Smooth muscle cell (in vitro differentiated cells): ENCODE data around the gene FTCDNL1. TPM values are rescaled to one million over a fixed set of nuclear protein-coding genes. Genes with fewer than 3 reads are reported as not detected.
A peak's percentile ranks its signal among the peaks of the same experiment; 100 is the strongest.

Experiments used
- DNase-seq: peaks from one replicate; lab custom pipeline; 2025; ENCODE audit not compliant: unreplicated experiment; lab: John Stamatoyannopoulos, UW
- H2AFZ ChIP-seq: fragments of 200-600 bp; sonication (generic); 2 replicates; pipeline ENCODE4 v1.6.0; 2016; ENCODE audit warnings: antibody characterized with exemption, low read depth, mild to moderate bottlenecking
- H3F3A ChIP-seq: fragments of 200-600 bp; sonication (generic); 2 replicates; pipeline ENCODE4 v1.6.0; 2017; ENCODE audit warnings: antibody characterized with exemption, low read depth
- H3K27ac ChIP-seq: fragments of 200-600 bp; sonication (generic); 2 replicates; pipeline ENCODE4 v1.5.1; 2016; ENCODE audit warnings: low read depth, mild to moderate bottlenecking
- H3K27me3 ChIP-seq: fragments of 200-600 bp; sonication (generic); 2 replicates; pipeline ENCODE4 v1.6.1; 2016; ENCODE audit warnings: low read depth, mild to moderate bottlenecking
- H3K36me3 ChIP-seq: fragments of 200-600 bp; sonication (generic); 2 replicates; pipeline ENCODE4 v1.5.1; 2016; ENCODE audit warnings: low read depth
- H3K4me1 ChIP-seq: fragments of 200-600 bp; sonication (generic); 2 replicates; pipeline ENCODE4 v1.5.1; 2016; ENCODE audit warnings: low read depth
- H3K4me2 ChIP-seq: fragments of 200-600 bp; sonication (generic); 2 replicates; pipeline ENCODE4 v1.6.0; 2016; ENCODE audit warnings: mild to moderate bottlenecking
- H3K4me3 ChIP-seq: fragments of 200-600 bp; sonication (generic); 2 replicates; pipeline ENCODE4 v1.5.1; 2016; ENCODE audit warnings: mild to moderate bottlenecking
- H3K79me2 ChIP-seq: fragments of 200-600 bp; sonication (generic); 2 replicates; pipeline ENCODE4 v1.6.0; 2016; ENCODE audit warnings: low read depth, mild to moderate bottlenecking
- H3K9ac ChIP-seq: fragments of 200-600 bp; sonication (generic); 2 replicates; pipeline ENCODE4 v1.6.0; 2016; ENCODE audit warnings: low read depth
- H3K9me3 ChIP-seq: fragments of 200-600 bp; sonication (generic); replicated peaks from 2 replicates; pipeline ENCODE4 v1.5.1; 2016; ENCODE audit warnings: low read depth
- H4K20me1 ChIP-seq: fragments of 200-600 bp; sonication (generic); 2 replicates; pipeline ENCODE4 v1.6.0; 2016; ENCODE audit warnings: low read depth
- CTCF ChIP-seq: fragments of 200-600 bp; sonication (generic); IDR thresholded peaks from 2 replicates; pipeline ENCODE4 v1.5.1; 2017; ENCODE audit warnings: borderline replicate concordance, mild to moderate bottlenecking, antibody characterized with exemption; ENCODE audit not compliant: insufficient read depth, poor library complexity, severe bottlenecking
- WGBS: methylation state at CpG from one replicate; pipeline ENCODE4 v1.1.7; 2016; ENCODE audit warnings: low lambda C conversion rate; 5-methylcytosine and 5-hydroxymethylcytosine counted together
- polyA plus RNA-seq: library from polyadenylated mRNA; unstranded; fragments of >200 nt; fragmentation: Nextera tagmentation; extraction: Ambion mirVana; gene quantifications from 2 replicates; pipeline ENCODE4 v1.2.1, GENCODE V29; 2016
- total RNA-seq: library from RNA; depleted of rRNA; stranded (reverse); fragments of >200 nt; gene quantifications from 2 replicates; pipeline ENCODE4 v1.2.3, GENCODE V29; 2014

Gene FTCDNL1
- total and polyA plus RNA-seq, 2 experiments from 2014 or later, result 0.66 TPM; not detected in 1

DNA sequence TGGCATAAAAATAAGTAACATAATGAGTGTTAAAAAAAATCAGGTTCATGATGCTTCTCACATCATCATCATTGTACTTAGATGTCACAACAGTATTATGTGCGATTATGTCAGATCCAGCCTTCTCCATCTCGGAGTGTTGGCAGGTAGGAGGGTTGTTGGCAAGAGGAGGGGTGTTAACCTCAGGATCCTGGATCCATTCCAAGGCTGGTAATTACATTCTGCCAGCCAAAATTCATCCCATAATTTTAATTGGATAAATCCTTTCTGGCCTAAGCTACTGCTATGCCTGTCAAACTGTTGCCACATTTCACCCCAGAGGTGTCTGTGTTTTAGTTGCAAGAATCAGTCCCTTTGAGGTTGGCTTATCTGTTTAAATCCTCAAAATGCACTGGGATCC, 891 bp upstream of the FTCDNL1 start:
- 93% methylated on average over 2 of the region's 2 CpGs for WGBS
- Histone ChIP-seq H3F3A (no peaks in the 10 kb centered on the region), H4K20me1 (no peaks in the 10 kb centered on the region), H3K4me1 (peaks cover 5% of the 10 kb centered on the region), H3K27ac (no peak overlapping the region), H3K79me2 (no peaks in the 10 kb centered on the region), H3K9ac (no peak overlapping the region), H3K4me3 (no peak overlapping the region), H3K9me3 (no peaks in the 10 kb centered on the region), H2AFZ (no peak overlapping the region), H3K27me3 (peaks cover 79% of the 10 kb centered on the region), H3K36me3 (no peaks in the 10 kb centered on the region), H3K4me2 (no peak overlapping the region)
- no peak for DNase-seq
- TF ChIP-seq CTCF, result no peak

DNA sequence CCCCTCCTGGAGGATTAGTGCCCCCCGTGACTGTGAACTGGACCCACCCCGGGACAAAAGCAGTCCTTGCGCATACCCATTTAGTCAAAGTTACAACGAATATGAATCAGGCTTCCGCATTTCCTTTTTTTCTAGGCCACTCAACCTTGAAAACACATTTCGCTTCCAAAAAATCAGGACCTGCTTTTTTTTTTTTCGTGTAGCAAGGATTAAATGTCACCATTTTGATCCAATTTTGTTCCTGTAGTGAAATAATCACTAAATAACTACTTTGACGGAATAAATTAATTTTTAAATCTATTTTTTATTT, 464 bp upstream of the FTCDNL1 start:
- Histone ChIP-seq H3K4me3 (peak overlapping the region; percentile 71), H2AFZ (peak overlapping the region; percentile 95), H3K4me2 (peak overlapping the region; percentile 98), H3K9me3 (no peaks in the 10 kb centered on the region), H3K79me2 (no peaks in the 10 kb centered on the region), H3K36me3 (no peaks in the 10 kb centered on the region), H3K9ac (peak overlapping the region; percentile 33), H3F3A (no peaks in the 10 kb centered on the region), H3K27me3 (peaks cover 80% of the 10 kb centered on the region), H3K27ac (no peak overlapping the region), H3K4me1 (peaks cover 5% of the 10 kb centered on the region), H4K20me1 (no peaks in the 10 kb centered on the region)
- no peak for TF ChIP-seq CTCF
- no peak for DNase-seq
- WGBS, result 26% methylated on average over 8 of the region's 8 CpGs

DNA sequence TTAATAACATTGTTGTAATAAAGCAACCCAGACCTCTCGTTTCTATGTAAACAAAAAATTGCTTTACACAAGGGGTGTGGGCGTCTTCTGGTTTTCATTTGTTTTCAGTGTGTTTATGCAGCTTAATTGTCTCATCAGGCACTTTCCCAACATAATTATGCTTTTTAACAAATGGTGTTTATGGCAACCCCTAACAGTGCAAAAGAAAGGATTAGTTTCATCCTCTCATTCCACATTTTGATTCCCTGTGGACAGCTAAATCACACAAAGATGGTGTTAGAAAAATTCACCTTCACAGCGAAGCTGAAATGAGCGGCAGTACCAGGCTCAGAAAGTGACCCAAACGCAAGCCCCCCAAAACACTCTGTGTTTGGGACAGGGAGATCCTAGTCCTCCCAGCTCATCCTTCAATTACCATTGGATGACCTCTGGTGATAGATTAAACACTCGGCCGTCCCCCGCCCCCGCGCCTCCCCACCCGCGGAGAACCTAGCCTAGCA, 724 bp downstream of the FTCDNL1 start:
- H3K9me3 ChIP-seq, result no peaks in the 10 kb centered on the region
- H3F3A ChIP-seq, result no peaks in the 10 kb centered on the region
- no peak for TF ChIP-seq CTCF
- peak overlapping the region; percentile 75 for H2AFZ ChIP-seq
- peak overlapping the region; percentile 98 for H3K4me2 ChIP-seq
- no peaks in the 10 kb centered on the region for H3K79me2 ChIP-seq
- no peak overlapping the region for H3K9ac ChIP-seq
- no peaks in the 10 kb centered on the region for H4K20me1 ChIP-seq
- H3K27me3 ChIP-seq, result peaks cover 68% of the 10 kb centered on the region
- peaks cover 5% of the 10 kb centered on the region for H3K4me1 ChIP-seq
- H3K27ac ChIP-seq, result no peak overlapping the region
- peak overlapping the region; percentile 71 for H3K4me3 ChIP-seq
- 18% methylated on average over 11 of the region's 12 CpGs for WGBS
- no peaks in the 10 kb centered on the region for H3K36me3 ChIP-seq
- DNase-seq, result no peak

- DNase-seq, result no peak
- Histone ChIP-seq H3K4me2 (no peak overlapping the region), H3K27ac (no peak overlapping the region), H3K4me1 (peaks cover 5% of the 10 kb centered on the region), H3K27me3 (peaks cover 58% of the 10 kb centered on the region), H3F3A (no peaks in the 10 kb centered on the region), H3K9ac (no peak overlapping the region), H3K79me2 (no peaks in the 10 kb centered on the region), H3K9me3 (no peaks in the 10 kb centered on the region), H4K20me1 (no peaks in the 10 kb centered on the region), H3K4me3 (no peak overlapping the region), H2AFZ (no peak overlapping the region), H3K36me3 (no peaks in the 10 kb centered on the region)
- 86% methylated on average over 11 of the region's 11 CpGs for WGBS
- no peak for TF ChIP-seq CTCF
These were observed 2.4 kb downstream of the FTCDNL1 start for GRCh38 chr2:199848389-199849130.
